ENCODE data around the gene NKAIN4. TPM values are rescaled to one million over a fixed set of nuclear protein-coding genes. Genes with fewer than 3 reads are reported as not detected.

NKAIN4 gene
- total RNA-seq, 1 donor from 2014 or later: 183 TPM

- no peak overlapping the region for H3K27ac Mint-ChIP-seq (ENCODE audit: unreplicated experiment)
Measured at GRCh38 chr20:63284083-63284440, 29.8 kb upstream of the NKAIN4 start.

GRCh38 chr20:63283397-63284082 lies 29.3 kb upstream of the NKAIN4 start:
- Mint-ChIP-seq H3K36me3 (ENCODE audit: unreplicated experiment) (no peaks in the 10 kb centered on the region), H3K27ac (ENCODE audit: unreplicated experiment) (no peak overlapping the region)

More at GRCh38 chr20:63284083-63284440, 29.8 kb upstream of the NKAIN4 start:
- DNase-seq: no peak
- no peak for TF ChIP-seq CTCF (IDR thresholded peaks at IDR 0.05; ENCODE audit: partially characterized antibody, unreplicated experiment)
- peaks cover 10% of the 10 kb centered on the region for H3K27me3 Mint-ChIP-seq (ENCODE audit: unreplicated experiment)
- no peaks in the 10 kb centered on the region for H3K4me1 Mint-ChIP-seq (ENCODE audit: low read depth, unreplicated experiment)
- H3K36me3 Mint-ChIP-seq (ENCODE audit: unreplicated experiment): no peaks in the 10 kb centered on the region
- H3K4me3 Mint-ChIP-seq (ENCODE audit: unreplicated experiment): no peak overlapping the region
- peaks cover 1% of the 10 kb centered on the region for H3K9me3 Mint-ChIP-seq (ENCODE audit: unreplicated experiment)

GRCh38 chr20:63282946-63283345 lies 28.7 kb upstream of the NKAIN4 start:
- no peak for DNase-seq
- peaks cover 1% of the 10 kb centered on the region for H3K9me3 Mint-ChIP-seq (ENCODE audit: unreplicated experiment)
- H3K4me1 Mint-ChIP-seq (ENCODE audit: low read depth, unreplicated experiment): peaks cover 2% of the 10 kb centered on the region
- no peak overlapping the region for H3K27ac Mint-ChIP-seq (ENCODE audit: unreplicated experiment)
- H3K36me3 Mint-ChIP-seq (ENCODE audit: unreplicated experiment): no peaks in the 10 kb centered on the region
- no peak for TF ChIP-seq CTCF (IDR thresholded peaks at IDR 0.05; ENCODE audit: partially characterized antibody, unreplicated experiment)
- no peak overlapping the region for H3K4me3 Mint-ChIP-seq (ENCODE audit: unreplicated experiment)
- H3K27me3 Mint-ChIP-seq (ENCODE audit: unreplicated experiment): peaks cover 8% of the 10 kb centered on the region

More at GRCh38 chr20:63283397-63284082, 29.3 kb upstream of the NKAIN4 start:
- H3K9me3 Mint-ChIP-seq (ENCODE audit: unreplicated experiment): peaks cover 1% of the 10 kb centered on the region
- H3K4me1 Mint-ChIP-seq (ENCODE audit: low read depth, unreplicated experiment): peaks cover under 1% of the 10 kb centered on the region
- no peak for DNase-seq
- H3K27me3 Mint-ChIP-seq (ENCODE audit: unreplicated experiment): peaks cover 10% of the 10 kb centered on the region
- no peak for TF ChIP-seq CTCF (IDR thresholded peaks at IDR 0.05; ENCODE audit: partially characterized antibody, unreplicated experiment)
- no peak overlapping the region for H3K4me3 Mint-ChIP-seq (ENCODE audit: unreplicated experiment)

GRCh38 chr20:63281742-63282665 lies 27.7 kb upstream of the NKAIN4 start:
- Mint-ChIP-seq H3K4me1 (ENCODE audit: low read depth, unreplicated experiment) (peaks cover 2% of the 10 kb centered on the region), H3K9me3 (ENCODE audit: unreplicated experiment) (peaks cover 1% of the 10 kb centered on the region), H3K27ac (ENCODE audit: unreplicated experiment) (no peak overlapping the region), H3K4me3 (ENCODE audit: unreplicated experiment) (no peak overlapping the region), H3K36me3 (ENCODE audit: unreplicated experiment) (no peaks in the 10 kb centered on the region), H3K27me3 (ENCODE audit: unreplicated experiment) (peaks cover 7% of the 10 kb centered on the region)
- DNase-seq: no peak
- TF ChIP-seq CTCF (IDR thresholded peaks at IDR 0.05; ENCODE audit: partially characterized antibody, unreplicated experiment): no peak
